Glomerular endothelial cell (primary cell): Measurements from ENCODE around the gene EVI2B. TPM values are rescaled to one million over a fixed set of nuclear protein-coding genes. Genes with fewer than 3 reads are reported as not detected.
"Not testable (repeated sequence)": the region's sequence is repeated elsewhere in the genome, so short reads cannot be mapped to it uniquely, and the experiment has no call there.

ENCODE experiments used
- DNase-seq: peaks from one replicate; pipeline ENCODE4 v3.0.0-alpha.2; 2011; ENCODE audit warnings: low read depth, low spot score; ENCODE audit errors: extremely low read depth
- total RNA-seq: library from RNA; depleted of rRNA; stranded (reverse); fragments of >200 nt; gene quantifications from 2 replicates; pipeline ENCODE4 v1.2.3, GENCODE V29; 2015

EVI2B gene
- total RNA-seq, 1 donor from 2014 or later = 1.6 TPM

DNA sequence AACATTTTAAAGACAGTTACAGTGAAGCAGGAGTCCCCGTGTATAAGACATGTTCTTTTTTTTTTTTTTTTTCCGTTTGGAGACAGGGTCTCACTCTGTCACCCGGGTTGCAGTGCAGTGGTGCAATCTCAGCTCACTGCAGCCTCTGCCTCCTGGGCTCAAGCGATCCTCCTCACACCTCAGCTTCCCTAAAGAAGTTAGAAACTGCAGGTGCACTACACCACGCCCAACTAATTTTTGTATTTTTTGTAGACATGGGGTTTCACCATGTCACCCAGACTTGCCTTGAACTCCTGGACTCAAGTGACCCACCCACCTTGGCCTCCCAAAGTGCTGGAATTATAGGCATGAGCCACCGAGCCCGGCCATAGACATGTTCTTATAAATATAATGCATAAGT is 3.0 kb downstream of the EVI2B start:
- no peak for DNase-seq

GRCh38 chr17:31310260-31310659 is 3.6 kb downstream of the EVI2B start:
- no peak for DNase-seq

DNA sequence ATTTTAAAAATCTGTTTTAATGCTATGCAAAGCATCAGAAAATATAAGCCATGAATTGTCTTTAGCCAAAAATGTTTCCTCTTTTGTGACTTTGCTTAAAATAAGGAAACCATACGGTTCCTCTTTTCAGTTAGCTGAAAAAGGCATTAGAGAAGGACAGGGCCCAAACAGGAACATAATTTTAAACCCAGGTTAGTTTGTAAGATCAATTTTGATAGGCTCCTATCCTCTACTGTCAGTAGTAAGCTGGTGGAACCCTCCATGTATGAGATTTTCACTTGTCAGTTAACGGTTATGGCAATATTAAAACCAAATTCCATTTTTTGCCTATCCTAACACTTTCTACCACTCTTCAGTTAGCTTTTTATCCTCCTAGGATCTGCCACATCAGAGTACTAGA is 4.3 kb downstream of the EVI2B start:
- DNase-seq = no peak

GRCh38 chr17:31308372-31309334 is 5.2 kb downstream of the EVI2B start:
- DNase-seq = no peak

DNA sequence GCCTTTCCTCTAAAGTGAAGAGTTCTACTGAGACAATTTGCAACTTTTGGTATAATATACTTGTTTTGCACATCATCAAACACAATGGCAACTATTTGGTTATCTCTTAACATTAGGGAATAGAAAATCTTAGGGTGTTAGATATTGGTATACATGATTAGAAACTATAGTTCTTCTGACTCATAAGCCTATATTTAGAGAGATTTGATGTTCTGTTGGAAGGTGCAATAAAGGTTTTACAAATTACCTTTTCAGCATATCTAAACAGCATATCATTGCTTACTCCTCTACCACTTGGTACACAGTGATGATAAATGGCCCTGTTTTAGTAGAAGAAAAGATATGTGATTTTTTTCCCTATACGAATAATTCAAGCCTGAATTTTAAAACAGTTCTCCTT is 6.2 kb downstream of the EVI2B start:
- no peak for DNase-seq

DNA sequence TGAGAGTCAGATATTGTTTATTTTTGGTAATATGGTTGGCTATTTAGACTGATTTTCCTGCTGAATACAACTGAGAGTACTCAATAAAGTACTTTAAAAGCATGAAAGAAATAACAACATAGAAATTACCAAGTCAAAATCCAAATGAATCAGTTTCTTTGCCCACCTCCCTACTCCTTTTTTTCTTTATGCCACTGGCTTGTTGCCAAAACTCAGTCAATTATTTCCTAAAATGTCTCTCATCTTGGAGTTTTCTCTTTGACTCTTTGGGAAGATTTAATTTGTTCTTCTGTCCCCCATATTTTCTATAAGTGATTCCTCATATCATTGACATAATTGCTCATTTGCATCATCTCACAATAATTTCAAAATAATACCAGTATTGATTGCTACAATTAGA is 14.2 kb downstream of the EVI2B start:
- no peak for DNase-seq

DNA sequence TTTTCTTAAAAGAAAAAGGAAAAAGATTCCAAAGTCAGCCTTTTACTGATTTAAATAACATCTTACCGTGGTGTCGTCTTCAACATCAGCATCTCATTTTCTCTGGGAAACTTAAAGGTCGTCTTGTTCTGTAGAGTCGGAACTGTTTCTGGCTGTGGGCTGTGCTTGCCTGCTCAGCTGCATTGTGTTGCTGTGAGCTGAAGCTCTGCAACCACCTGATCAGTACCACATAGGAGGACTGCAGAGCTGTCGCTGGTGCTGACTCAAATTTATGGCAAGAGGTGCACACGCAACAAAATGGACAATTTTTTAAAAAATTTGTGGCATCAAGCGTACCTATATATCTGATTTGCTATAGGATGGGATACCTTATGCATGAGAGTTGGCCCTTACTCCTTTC is 16.8 kb downstream of the EVI2B start, which contains the start of gene OMG:
TSS of gene OMG (minus strand) at position 150 of the 400 bp plus-strand sequence. CDS start 908 bp downstream, outside the sequence.
- DNase-seq = no peak

- DNase-seq = no peak
Measured at GRCh38 chr17:31296142-31296541, 17.7 kb downstream of the EVI2B start.

GRCh38 chr17:31295489-31295871 is 18.4 kb downstream of the EVI2B start:
- DNase-seq = no peak

DNA sequence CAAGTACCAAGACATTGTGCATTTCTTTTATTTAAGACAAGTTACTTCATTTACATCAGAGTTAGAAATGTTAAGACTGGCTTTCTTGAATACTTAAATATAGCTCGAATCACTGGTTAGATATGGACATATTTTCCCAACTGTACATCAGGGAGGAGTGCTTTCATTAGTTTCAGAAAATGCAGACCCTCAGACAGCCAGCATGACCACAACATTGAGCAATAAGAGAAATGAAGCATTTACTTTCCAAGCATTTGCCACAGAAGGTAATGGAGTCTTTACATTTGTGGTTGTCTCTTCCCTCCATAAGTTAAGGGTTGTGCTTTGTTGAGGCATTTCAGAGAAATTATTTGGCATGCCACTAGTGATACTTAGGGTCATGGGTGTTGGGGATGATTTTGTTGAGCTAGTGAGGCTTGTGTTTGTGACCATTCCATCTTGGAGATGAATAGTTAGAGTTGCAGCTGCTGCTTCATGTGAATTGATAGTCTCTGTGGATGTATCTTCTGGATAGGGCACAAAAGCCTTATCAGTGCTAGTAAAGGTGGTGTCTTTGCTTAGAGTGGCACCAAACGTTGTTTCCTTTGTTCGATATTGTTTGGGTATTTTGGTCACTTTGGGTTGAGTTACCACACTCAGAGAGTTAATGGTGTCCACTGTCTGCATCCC is 18.9 kb downstream of the EVI2B start:
- DNase-seq = no peak

- DNase-seq = no peak
Measured at GRCh38 chr17:31294231-31294630, 19.6 kb downstream of the EVI2B start.

DNA sequence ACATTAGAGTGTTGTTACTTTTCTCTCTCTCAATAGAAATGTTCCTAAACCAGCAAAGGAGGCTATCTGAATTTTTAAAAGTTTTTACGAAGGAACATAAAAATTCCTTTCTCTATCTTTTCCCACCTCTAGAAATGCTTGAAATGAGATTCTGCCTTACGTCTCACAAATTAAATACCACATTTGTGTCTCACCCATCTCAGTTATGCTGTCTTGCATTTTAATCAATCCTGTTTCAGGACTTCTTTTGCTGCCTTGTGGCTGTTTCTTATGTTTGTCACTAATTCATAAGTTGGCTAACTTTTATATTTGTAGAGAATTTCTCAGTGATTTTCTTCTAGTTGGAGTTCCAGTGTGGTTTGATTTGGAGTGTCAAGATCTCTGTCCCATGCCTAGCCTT is 20.3 kb downstream of the EVI2B start:
- no peak for DNase-seq

GRCh38 chr17:31291820-31292219 is 22.0 kb downstream of the EVI2B start:
- DNase-seq = no peak

DNA sequence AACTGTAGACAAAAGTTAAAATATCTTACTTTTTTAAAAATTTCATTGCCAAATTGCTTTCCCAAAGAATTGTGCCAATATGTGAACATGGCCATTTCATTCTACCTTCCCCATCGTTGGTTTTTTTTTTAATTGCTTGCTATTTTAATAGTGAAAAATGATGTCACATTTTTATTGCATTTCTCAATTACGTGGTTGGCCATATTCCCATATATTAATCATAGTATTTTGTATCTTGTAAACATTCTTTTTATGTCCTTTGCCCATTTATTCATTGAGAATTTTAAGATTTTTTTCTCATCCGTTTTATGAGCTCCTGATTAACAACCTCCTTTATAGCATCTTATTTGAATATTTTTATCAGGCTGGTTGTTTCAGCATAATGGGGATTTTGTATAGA is 24.1 kb downstream of the EVI2B start:
- no peak for DNase-seq

- DNase-seq = not testable (repeated sequence)
Measured at GRCh38 chr17:31287932-31288331, 25.9 kb downstream of the EVI2B start.

- DNase-seq = no peak
Measured at GRCh38 chr17:31286587-31286986, 27.3 kb downstream of the EVI2B start.

DNA sequence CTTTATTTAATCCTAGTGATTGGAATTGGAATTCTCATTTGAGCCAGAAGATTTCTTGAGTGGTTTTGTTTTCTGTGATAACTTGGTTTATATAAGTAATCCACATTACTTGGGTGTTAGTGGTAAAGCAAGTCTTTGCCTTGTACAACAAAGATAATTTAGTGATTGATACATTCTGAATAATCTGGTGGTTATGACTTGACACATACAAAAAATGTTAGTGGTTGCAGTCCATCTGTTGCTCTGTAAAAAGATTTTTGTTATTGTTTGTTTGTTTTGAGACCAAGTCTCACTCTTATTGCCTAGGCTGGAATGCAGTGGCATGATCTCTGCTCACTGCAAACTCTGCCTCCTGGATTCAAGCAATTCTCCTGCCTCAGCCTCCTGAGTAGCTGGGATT is 30.0 kb downstream of the EVI2B start:
- DNase-seq = no peak

GRCh38 chr17:31281061-31281460 is 32.8 kb downstream of the EVI2B start:
- DNase-seq = no peak

DNA sequence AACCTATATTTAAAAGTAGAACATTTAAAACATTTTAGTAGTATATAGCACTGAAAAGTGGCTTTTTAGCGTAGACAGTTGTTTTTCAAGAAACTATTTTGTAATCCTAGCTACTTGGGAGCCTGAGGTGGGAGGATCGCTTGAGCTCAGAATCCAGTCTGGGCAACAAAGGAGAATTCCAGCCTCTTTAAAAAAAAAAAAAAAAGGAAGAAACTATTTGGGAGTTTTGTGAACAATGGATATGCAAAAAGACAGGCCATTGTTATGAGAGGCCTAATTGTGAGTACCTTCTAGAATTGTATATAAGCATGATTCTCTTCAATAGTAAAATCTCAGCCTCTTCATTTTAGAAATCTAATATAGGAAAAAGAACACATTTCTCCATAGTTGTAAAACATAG is 34.5 kb downstream of the EVI2B start:
- no peak for DNase-seq

DNA sequence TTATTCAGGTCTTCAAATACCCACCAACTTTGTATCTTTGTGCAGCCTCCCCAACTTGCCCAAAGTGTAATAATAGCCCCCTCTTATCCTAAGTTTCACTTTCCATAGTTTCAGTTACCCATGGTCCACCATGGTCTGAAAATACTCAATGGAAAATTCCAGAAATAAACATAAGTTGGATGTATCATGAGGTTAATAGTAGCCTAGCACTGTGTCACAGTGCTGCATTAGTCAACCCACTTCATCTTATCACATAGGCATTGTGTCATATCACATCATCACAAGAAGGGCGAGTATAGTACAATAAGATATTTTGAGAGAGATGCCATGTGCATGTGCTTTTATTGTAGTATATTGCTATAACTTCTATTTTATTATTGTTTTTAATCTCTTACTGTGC is 38.7 kb downstream of the EVI2B start:
- no peak for DNase-seq

GRCh38 chr17:31274252-31274651 is 39.6 kb downstream of the EVI2B start:
- DNase-seq = no peak

DNA sequence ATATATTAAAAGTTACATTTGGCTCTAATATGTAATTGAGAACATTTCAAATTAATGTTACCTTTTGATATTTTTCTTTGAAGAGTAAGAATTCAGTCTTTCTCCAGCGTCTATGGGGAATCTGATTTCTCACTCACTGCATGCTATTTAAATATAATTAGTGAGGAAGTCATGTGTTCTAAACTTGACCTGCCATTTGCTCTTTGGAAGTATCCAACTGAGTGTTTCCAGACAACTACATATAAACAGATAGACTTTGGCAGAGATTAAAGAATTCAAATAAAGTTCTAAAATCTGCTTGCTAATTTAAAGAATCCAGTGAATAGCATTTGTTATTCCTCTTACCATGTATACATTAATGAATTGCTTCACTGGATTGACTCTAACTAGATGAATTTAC is 40.3 kb downstream of the EVI2B start:
- no peak for DNase-seq
